GM12872 (cell line): ENCODE data around the gene COMT.

Source experiments
- TF ChIP-seq, protein P1 (sequence below): IDR thresholded peaks from 3 replicates; pipeline ENCODE4 v1.5.1; 2011; ENCODE audit warnings: low read depth, mild to moderate bottlenecking, low read length, moderate library complexity; ENCODE audit not compliant: insufficient read depth

The COMT gene

DNA sequence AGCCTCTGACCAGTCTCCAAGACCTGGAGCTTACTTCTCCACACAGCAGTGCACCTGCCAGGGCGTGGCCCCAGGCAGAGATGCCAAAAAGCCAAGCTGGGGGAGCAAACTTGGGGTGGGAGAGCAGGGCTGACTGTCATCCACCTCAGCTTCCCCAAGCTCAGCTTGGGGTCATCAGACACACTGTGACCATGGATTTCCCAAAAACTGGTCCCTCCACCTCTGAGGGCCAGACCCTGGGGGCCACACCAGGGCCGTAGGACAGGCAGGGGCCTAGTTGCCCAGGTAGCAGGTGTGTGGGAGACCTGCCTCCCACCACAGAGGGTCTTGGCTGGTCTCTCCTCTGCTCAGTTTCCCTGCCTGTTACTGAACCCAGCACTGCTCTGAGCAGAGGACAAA is 44.4 kb downstream of the COMT start:
- TF ChIP-seq, protein P1, sequence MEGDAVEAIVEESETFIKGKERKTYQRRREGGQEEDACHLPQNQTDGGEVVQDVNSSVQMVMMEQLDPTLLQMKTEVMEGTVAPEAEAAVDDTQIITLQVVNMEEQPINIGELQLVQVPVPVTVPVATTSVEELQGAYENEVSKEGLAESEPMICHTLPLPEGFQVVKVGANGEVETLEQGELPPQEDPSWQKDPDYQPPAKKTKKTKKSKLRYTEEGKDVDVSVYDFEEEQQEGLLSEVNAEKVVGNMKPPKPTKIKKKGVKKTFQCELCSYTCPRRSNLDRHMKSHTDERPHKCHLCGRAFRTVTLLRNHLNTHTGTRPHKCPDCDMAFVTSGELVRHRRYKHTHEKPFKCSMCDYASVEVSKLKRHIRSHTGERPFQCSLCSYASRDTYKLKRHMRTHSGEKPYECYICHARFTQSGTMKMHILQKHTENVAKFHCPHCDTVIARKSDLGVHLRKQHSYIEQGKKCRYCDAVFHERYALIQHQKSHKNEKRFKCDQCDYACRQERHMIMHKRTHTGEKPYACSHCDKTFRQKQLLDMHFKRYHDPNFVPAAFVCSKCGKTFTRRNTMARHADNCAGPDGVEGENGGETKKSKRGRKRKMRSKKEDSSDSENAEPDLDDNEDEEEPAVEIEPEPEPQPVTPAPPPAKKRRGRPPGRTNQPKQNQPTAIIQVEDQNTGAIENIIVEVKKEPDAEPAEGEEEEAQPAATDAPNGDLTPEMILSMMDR, result no peak

DNA sequence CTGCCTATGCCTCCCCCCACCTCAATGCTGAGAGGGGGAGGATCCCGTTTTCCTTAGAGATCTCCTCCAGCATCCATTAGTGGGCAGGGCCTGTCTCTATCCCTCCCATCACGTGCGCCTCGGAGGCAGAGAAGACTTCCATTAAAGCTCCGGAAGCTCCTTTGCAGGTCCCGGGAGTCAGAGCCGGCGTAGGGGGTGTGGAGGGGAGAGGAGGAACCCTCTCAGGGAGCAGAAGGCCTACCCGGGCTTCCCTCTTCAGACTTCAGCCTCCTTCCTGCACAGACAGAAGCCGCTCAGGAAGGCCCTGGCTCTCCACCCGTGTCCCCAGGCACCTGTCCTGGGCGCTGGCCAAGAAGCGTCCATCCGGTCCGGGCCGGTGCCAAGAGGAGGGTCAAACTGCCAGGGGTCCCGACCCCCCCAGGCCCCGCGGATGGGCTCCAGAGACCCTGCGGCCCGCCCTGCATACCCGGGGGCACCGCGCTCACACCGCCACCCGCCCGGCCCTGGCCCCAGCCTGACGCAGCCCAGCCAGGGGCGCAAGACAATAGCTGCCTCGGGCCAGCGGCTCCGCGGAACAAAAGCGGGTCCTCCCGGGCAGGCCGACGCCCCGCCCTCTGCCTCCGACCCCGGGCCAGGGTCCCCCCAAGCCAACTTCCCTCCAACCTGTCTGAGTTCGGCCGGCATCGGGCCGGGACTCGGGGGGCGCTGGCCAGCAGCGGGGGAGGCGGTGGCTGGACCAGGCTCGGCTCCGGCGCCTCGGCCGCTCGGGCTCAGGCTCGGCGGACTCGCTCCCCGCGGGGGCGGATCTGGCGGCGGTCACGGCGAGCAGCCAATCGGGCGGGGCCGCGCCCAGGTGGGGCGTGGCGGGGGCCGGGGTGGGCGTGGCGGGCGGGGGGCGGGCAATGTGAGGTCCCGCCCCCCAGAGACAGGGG is 45.1 kb downstream of the COMT start:
- TF ChIP-seq, protein P1, result no peak

DNA sequence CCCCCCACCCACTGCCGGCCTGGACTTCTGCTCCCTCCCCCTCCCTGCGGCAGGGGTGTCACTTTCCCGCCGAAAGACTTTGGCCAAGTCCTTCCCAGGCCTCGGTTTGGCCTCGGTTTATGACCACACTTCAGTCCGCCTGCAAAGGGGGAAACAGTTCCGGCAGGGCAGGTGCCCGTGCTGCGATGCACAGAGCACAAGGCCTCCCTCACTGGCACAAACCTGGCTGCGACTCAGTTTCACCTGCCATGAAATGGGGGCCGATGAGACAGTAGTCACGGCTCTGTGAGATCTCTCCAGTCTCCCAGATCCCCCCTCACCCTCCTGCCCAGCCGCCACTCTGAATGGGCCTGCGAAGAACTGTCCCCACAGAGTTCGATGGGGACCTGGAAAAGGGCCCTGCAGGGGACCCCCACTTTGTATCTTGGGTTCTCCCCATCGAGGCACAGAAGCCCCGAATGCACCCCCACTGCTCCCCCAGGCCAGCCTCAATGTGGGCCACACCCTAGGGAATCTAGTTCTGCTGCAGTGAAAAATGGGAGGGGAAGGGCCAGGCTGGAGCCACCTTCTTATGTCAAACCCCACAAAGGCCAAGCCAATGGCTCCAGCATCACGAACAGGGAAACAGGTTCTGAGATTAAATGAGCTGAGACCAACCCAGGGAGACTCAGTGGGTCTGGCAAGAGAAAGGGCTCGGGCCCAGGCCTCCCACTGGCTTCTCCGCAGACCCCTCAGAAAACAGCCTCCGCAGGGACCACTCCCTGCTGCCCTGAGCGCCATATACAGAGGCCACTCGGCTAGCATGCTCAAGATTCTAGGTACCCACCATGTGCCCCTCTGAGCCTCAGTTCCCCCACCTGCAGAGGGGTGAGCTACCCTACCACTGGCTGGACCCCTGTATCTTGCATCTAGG is 46.1 kb downstream of the COMT start:
- TF ChIP-seq, protein P1, result no peak

DNA sequence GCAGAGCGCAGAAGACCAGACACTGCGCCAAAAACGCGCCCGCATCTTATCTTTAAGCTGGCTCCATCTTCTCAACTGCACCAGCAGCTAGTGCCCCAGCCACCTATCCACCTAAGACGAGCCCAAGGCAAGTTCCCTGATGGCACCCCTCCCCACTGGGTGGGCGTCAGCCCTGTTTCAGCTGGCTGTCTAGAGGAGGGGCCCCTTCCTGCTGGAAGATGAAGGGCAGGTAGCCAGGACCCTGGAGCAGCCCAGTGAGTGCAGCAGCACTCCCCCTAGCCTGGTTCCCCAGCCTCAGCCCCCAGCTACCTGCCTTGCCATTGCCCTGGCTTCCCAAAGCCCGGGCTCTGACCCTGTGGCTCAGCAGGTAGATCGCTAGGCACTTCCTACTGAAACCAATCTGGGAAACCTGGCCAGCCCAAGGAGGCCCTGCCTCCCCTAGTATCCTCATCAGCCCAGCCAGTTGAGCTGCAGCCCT is 46.8 kb downstream of the COMT start:
- TF ChIP-seq, protein P1, result no peak

DNA sequence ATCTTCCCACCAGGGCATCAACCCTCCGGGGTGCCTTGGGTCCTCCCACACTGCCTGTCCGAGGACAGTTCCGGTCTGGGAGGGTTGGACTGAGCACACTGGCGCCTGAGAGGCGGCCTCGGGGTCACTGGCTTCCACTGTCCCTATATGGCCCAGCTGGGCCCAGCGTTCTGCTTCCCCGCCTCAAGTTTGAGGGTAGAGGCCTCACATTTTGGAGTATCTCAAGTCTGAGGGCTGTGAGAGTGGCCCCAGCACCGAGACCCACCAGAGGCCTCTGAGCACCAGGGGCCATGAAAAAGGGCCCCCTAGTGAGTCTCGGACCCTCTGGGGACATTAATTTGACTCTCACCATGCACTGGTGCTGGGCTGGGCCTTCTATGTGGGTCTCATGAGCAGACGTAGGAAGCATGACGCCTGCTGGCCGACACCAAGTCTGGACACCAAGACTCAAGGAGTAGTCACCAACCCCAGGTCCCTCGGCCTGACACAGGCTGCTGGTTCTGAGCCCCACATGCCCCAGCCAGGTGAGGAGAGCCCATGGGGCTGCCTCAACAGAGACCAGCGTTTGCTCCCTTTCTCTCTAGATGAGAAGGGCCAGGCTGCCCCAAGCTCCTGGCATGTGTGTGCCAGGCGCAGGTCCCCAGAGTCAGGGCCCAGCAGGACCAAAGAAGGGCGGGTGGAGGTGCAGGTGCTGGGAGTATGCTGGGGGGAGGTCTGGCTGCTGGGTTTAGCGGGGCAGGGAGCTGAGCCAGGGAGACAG is 47.6 kb downstream of the COMT start:
- TF ChIP-seq, protein P1, result no peak

DNA sequence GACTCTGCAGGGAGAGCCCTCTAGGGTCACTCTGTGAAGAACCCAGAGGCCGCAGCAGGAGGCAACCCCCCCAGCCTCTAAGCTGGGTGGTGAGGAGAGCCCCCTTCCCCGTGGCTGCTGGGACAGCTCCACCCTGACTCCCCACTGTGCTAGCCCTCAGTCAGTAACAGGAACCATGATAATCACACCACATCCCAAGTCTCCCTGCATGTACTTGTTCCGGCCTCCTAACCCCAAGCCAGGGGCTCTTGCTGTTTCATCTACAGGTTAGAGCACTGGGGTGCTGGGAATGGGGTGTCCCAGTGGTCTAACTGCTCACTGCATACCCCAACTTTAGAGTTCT is 48.1 kb downstream of the COMT start:
- TF ChIP-seq, protein P1, result no peak
